Lower leg skin (tissue), 3 donors: ENCODE results near the gene NECTIN1.

Experiments used
- POLR2A ChIP-seq, 2 donors: fragments of 450-650 bp; IDR thresholded peaks; one replicate each; pipeline ENCODE4 v1.6.1; 2016 to 2017; ENCODE audit warnings: antibody characterized with exemption in 2 of 2, mild to moderate bottlenecking in 1 of 2, moderate library complexity in 1 of 2
- TF ChIP-seq, protein P1 (sequence below), 3 donors: fragments of 450-650 bp; IDR thresholded peaks; one replicate each; pipeline ENCODE4 v1.5.1; 2016; ENCODE audit warnings: antibody characterized with exemption in 3 of 3, mild to moderate bottlenecking in 3 of 3, moderate library complexity in 2 of 3

DNA sequence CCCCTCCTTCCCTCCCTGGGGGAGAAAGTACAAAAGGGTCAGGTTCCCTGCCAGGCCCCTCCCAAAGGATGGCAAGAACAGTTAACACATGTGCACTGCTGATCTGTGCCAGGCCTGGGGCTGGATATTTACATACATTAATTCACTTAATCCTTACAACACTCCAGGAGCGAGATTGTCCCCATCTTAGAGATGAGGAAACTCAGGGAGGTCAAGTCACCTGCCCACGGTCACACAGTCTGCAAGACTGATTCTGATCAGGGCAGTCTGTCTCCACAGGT lies 36.5 kb downstream of the NECTIN1 start:
- TF ChIP-seq, protein P1, sequence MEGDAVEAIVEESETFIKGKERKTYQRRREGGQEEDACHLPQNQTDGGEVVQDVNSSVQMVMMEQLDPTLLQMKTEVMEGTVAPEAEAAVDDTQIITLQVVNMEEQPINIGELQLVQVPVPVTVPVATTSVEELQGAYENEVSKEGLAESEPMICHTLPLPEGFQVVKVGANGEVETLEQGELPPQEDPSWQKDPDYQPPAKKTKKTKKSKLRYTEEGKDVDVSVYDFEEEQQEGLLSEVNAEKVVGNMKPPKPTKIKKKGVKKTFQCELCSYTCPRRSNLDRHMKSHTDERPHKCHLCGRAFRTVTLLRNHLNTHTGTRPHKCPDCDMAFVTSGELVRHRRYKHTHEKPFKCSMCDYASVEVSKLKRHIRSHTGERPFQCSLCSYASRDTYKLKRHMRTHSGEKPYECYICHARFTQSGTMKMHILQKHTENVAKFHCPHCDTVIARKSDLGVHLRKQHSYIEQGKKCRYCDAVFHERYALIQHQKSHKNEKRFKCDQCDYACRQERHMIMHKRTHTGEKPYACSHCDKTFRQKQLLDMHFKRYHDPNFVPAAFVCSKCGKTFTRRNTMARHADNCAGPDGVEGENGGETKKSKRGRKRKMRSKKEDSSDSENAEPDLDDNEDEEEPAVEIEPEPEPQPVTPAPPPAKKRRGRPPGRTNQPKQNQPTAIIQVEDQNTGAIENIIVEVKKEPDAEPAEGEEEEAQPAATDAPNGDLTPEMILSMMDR (IDR thresholded peaks at IDR 0.05): no peak
- TF ChIP-seq POLR2A (IDR thresholded peaks at IDR 0.05): no peak
